Pancreas (tissue), 10 donors: ENCODE data around the gene NCOA3. TPM values are rescaled to one million over a fixed set of nuclear protein-coding genes. Genes with fewer than 3 reads are reported as not detected.

Experiments used
- ATAC-seq, 4 donors: fragments of 200-7000 bp; cut with Tn5 transposase; one replicate each; pipeline versions ENCODE4 v1.8.0 to v1.9.1; 2020; ENCODE audit warnings: mild to moderate bottlenecking in 4 of 4, moderate library complexity in 4 of 4
- DNase-seq, 6 donors: peaks; one replicate each; pipeline ENCODE4 v3.0.0-alpha.2; 2020
- FAIRE-seq: peaks from 2 replicates; lab custom pipeline; 2012; peaks lifted over from hg19 to GRCh38; lab: Jason Lieb, UNC
- H3K27ac ChIP-seq, 4 donors: fragments of 200-600 bp; sonication (generic); 1 replicate in 3 of 4; 2 replicates in 1 of 4; pipeline versions ENCODE4 v1.5.0 to v1.8.0; 2020
- H3K27me3 ChIP-seq, 4 donors: fragments of 200-600 bp; one replicate each; pipeline ENCODE4 v1.8.0; 2021
- H3K36me3 ChIP-seq, 3 donors: fragments of 200-600 bp; sonication (generic) in 1 of 3; one replicate each; pipeline versions ENCODE4 v1.5.0 to v1.8.0; 2020 to 2021
- H3K4me1 ChIP-seq, 3 donors: fragments of 200-600 bp; one replicate each; pipeline ENCODE4 v1.8.0; 2021
- H3K4me3 ChIP-seq, 4 donors: fragments of 200-600 bp; sonication (generic) in 2 of 4; one replicate each; pipeline versions ENCODE4 v1.5.0 to v1.8.0; 2020 to 2021
- H3K9me3 ChIP-seq, 4 donors: fragments of 200-600 bp; one replicate each; pipeline ENCODE4 v1.8.0; 2021
- WGBS, 2 donors: extraction: QIAGEN DNeasy Blood & Tissue Kit; methylation state at CpG; one replicate each; pipeline ENCODE4 v1.1.7; 2013; 5-methylcytosine and 5-hydroxymethylcytosine counted together
- intact Hi-C, 3 donors: fragments of 100-400 bp; cut with DNase I; formaldehyde crosslinking; loops; one replicate each; pipeline versions ENCODE4 v1.11.1 to v1.14.2; 2022
- polyA plus RNA-seq, 2 donors: library from polyadenylated mRNA; stranded (reverse); fragments of 200-250 nt; gene quantifications; one replicate each; pipeline ENCODE4 v1.2.3, GENCODE V29; 2013
- total RNA-seq, 6 donors: library from RNA; stranded (reverse); fragmentation: NEBNext Ultra II Directional in 4 of 6; extraction: Animal tissue kit (Norgen Biotek cat#: 25700) in 4 of 6; gene quantifications; one replicate each; pipeline versions ENCODE4 v1.2.1 to v1.2.4, GENCODE V29; 2021 to 2023
- TF ChIP-seq, protein P1 (sequence below), 4 donors: fragments of 200-600 bp; sonication (generic) in 3 of 4; IDR thresholded peaks; one replicate each; pipeline versions ENCODE4 v1.5.0 to v1.8.0; 2021; ENCODE audit warnings: antibody characterized with exemption in 4 of 4
- donor health status: healthy with polysubstance abuse.
- donor health status: DM: no; HTN: no; CAD: no; lungs with moderate emphysema.
- donor health status: DM: no; HTN: no; CAD: no.
- donor health status: control.
- donor health status: control.
- donor health status: Bipolar disorder and iron deficiency.
- donor health status: DM: yes; HTN: yes; CAD: no.
- donor health status: DM: no; HTN: no; CAD: no.
- donor health status: DM: no; HTN: no; CAD: no.
- donor health status: DM: yes; HTN: yes; CAD: no.

The NCOA3 gene
- total and polyA plus RNA-seq, 8 donors = 3.6 to 17.4 (median 10.5) TPM

DNA sequence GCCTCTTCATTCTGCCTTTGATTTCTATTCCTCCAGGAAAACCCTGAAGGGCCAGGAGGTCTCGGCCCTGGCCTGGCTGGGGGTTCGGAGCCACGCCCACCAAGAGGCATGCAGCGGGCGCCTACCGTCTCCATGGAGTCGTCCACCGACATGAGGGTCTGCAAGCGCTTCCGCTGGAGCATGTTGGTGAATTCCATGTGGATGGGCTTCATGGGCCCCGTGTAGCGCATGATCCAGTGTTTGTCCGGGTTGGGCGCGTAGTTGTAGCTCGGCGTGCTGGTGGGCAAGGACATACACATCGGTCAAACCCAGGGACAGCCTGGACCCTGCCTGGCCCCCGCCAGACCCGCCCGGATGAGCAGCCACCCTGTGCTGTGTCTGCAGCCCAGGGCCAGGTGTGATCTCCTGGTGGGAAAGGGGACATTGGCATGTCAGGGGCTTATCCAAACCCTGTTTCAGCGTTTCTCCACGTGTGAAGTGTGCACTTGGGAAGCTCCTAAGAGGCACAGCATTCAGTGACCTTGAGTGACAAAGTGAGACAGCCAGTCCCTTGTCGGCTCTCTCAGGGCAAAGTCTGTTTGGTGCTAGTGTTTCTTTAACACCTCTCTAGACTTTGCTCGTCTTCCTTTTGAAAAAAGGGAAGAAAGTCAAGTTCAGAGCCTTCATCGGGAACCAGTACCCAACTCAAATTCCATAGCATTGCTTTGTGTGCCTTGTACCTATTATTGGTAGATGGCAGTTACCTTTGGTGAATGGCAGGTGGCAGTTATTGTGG lies 182.8 kb downstream of the NCOA3 start:
- DNase-seq = no peak
- Histone ChIP-seq H3K27me3 (no peaks in the 10 kb centered on the region), H3K4me1 (no peaks in the 10 kb centered on the region), H3K4me3 (no peak overlapping the region), H3K36me3 (no peaks in the 10 kb centered on the region), H3K27ac (no peak overlapping the region), H3K9me3 (no peaks in the 10 kb centered on the region)
- TF ChIP-seq, protein P1, sequence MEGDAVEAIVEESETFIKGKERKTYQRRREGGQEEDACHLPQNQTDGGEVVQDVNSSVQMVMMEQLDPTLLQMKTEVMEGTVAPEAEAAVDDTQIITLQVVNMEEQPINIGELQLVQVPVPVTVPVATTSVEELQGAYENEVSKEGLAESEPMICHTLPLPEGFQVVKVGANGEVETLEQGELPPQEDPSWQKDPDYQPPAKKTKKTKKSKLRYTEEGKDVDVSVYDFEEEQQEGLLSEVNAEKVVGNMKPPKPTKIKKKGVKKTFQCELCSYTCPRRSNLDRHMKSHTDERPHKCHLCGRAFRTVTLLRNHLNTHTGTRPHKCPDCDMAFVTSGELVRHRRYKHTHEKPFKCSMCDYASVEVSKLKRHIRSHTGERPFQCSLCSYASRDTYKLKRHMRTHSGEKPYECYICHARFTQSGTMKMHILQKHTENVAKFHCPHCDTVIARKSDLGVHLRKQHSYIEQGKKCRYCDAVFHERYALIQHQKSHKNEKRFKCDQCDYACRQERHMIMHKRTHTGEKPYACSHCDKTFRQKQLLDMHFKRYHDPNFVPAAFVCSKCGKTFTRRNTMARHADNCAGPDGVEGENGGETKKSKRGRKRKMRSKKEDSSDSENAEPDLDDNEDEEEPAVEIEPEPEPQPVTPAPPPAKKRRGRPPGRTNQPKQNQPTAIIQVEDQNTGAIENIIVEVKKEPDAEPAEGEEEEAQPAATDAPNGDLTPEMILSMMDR (IDR thresholded peaks at IDR 0.05) = no peak
- no peak for ATAC-seq
- FAIRE-seq = no peak
- intact Hi-C loops = no loop called here
- WGBS, 2 donors = 69 to 78% methylated on average over 26 of the region's 26 CpGs

DNA sequence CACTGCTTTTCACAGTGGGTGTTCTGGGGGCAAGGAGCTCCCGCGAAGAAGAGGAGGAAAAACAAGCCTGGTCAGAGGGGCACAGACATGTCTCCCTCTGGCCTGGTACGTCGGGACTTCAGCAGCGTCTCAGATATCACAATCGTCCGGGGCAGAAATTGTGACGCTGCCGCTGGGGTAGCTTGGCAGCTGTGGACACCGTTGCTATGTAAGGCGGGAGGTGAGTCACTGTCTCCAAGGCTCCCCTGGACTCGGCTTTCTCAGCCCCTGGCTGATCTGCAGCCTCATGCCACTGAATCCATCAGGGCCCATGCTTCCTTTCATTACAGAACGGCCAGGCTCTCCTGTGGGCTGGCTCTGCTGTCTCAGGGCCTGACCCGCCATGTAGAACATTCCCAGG lies 184.9 kb downstream of the NCOA3 start:
- intact Hi-C loops = no loop called here
- Histone ChIP-seq H3K27me3 (no peaks in the 10 kb centered on the region), H3K4me3 (no peak overlapping the region), H3K36me3 (no peaks in the 10 kb centered on the region), H3K9me3 (no peaks in the 10 kb centered on the region), H3K27ac (no peak overlapping the region), H3K4me1 (no peaks in the 10 kb centered on the region)
- ATAC-seq (no peak), FAIRE-seq (no peak), DNase-seq (no peak)
- WGBS, 2 donors = 76 to 80% methylated on average over 14 of the region's 14 CpGs
- TF ChIP-seq, protein P1 (IDR thresholded peaks at IDR 0.05) = no peak

GRCh38 chr20:47687095-47687987 lies 185.7 kb downstream of the NCOA3 start:
- WGBS, 2 donors = 75 to 87% methylated on average over 20 of the region's 20 CpGs
- Histone ChIP-seq H3K4me3 (no peak overlapping the region), H3K4me1 (no peaks in the 10 kb centered on the region), H3K27ac (no peak overlapping the region), H3K27me3 (no peaks in the 10 kb centered on the region), H3K36me3 (no peaks in the 10 kb centered on the region), H3K9me3 (peaks cover 0 to 2% (median 0%) of the 10 kb centered on the region in 4 donors)
- FAIRE-seq (no peak), ATAC-seq (no peak), DNase-seq (no peak)
- intact Hi-C loops = no loop called here
- TF ChIP-seq, protein P1 (IDR thresholded peaks at IDR 0.05) = no peak

GRCh38 chr20:47688385-47689381 lies 187.0 kb downstream of the NCOA3 start:
- TF ChIP-seq, protein P1 (IDR thresholded peaks at IDR 0.05) = no peak
- no peak for FAIRE-seq
- Histone ChIP-seq H3K36me3 (no peaks in the 10 kb centered on the region), H3K9me3 (peaks cover 0 to 2% (median 0%) of the 10 kb centered on the region in 4 donors), H3K27ac (no peak overlapping the region), H3K27me3 (no peaks in the 10 kb centered on the region), H3K4me1 (no peaks in the 10 kb centered on the region), H3K4me3 (no peak overlapping the region)
- intact Hi-C loops = no loop called here
- ATAC-seq = no peak
- DNase-seq = no peak
- WGBS, 2 donors = 71 to 81% methylated on average over 18 of the region's 18 CpGs
